ENCODE data around the gene ROCK2. TPM values are rescaled to one million over a fixed set of nuclear protein-coding genes. Genes with fewer than 3 reads are reported as not detected.

ROCK2 gene
- total and polyA plus RNA-seq, 7 donors: 12.1 to 84.4 (median 60.8) TPM

DNA sequence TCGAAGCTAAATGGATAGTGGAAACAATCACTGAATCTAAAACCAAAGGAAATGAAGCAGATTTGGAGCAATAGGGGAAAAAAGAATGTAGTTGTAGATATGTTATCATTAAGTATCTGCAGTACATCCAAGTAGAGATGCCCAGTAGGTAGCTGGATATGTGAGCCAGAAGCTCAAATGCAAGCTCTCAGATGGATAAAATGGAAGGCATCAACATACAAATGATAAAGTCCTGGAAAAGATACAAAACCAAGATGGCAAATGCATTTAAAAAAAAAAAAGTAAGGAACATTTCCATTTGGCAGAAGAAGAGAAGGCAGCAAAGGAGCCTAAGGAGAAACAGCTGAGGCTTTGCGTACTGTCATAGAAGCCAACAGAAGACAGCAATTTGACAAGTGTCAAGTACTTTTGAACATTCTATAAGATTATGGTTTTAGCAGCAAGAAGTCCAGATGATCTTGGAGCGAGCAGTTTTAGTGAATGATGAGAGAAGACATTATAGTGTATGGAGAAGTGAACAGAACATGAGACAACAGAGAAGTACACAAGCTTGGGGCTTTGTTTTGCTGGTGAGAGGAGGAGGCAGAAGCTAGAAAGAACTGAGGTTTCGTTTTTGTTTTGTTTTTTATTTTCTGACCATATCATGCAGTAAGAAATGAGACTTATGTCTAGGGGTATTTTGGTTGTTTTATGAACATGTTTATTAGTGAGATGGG, 18.3 kb downstream of the ROCK2 start:
- Histone ChIP-seq H3K4me1 (peaks cover 56% of the 10 kb centered on the region), H3K27me3 (ENCODE audit: insufficient read depth in 3 of 3, low read length in 2 of 3) (no peaks in the 10 kb centered on the region), H3K9me3 (no peaks in the 10 kb centered on the region), H3K36me3 (ENCODE audit: insufficient read depth in 1 of 2, low read depth in 1 of 2) (no peaks in the 10 kb centered on the region), H3K27ac (no peak overlapping the region), H3K4me3 (no peak overlapping the region)
- TF ChIP-seq, protein P1, sequence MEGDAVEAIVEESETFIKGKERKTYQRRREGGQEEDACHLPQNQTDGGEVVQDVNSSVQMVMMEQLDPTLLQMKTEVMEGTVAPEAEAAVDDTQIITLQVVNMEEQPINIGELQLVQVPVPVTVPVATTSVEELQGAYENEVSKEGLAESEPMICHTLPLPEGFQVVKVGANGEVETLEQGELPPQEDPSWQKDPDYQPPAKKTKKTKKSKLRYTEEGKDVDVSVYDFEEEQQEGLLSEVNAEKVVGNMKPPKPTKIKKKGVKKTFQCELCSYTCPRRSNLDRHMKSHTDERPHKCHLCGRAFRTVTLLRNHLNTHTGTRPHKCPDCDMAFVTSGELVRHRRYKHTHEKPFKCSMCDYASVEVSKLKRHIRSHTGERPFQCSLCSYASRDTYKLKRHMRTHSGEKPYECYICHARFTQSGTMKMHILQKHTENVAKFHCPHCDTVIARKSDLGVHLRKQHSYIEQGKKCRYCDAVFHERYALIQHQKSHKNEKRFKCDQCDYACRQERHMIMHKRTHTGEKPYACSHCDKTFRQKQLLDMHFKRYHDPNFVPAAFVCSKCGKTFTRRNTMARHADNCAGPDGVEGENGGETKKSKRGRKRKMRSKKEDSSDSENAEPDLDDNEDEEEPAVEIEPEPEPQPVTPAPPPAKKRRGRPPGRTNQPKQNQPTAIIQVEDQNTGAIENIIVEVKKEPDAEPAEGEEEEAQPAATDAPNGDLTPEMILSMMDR (IDR thresholded peaks at IDR 0.05): no peak
- DNase-seq: no peak
- intact Hi-C loops (cut with DNase I): loop anchor here in 1 of 2 donors (5.0 kb wide), 1 partner anchor 34 kb away; no protein-coding TSS in a partner anchor
- ATAC-seq: no peak
- 61 to 70% (median 64%) methylated on average over 4 of the region's 4 CpGs for WGBS, 3 donors

DNA sequence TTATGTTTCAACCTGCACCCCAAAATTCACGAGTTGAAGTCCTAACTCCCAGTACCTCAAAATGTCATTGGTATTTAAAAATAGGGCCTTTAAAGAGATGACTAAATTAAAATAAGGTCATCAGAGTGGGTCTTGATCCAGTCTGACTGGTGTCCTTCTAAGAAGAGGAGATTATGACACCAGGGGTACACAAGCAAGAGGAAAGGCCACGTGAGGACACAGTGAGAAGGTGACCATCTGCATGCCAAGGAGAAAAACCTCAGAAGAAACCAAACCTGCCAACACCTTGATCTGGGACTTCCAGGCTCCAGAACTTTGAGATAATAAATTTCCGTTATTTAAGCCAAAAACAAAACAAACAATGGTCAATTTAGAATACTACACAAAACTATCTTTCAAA, 22.6 kb downstream of the ROCK2 start:
- intact Hi-C loops (cut with DNase I): no loop called here
- ATAC-seq (peak in 2 of 4 donors; percentile 33 to 58), DNase-seq (no peak)
- H3K9me3 ChIP-seq: no peaks in the 10 kb centered on the region
- H3K4me3 ChIP-seq: no peak overlapping the region
- no peak overlapping the region for H3K27ac ChIP-seq
- TF ChIP-seq, protein P1 (IDR thresholded peaks at IDR 0.05): no peak
- no peaks in the 10 kb centered on the region for H3K27me3 ChIP-seq (ENCODE audit: insufficient read depth in 3 of 3, low read length in 2 of 3)
- H3K36me3 ChIP-seq (ENCODE audit: insufficient read depth in 1 of 2, low read depth in 1 of 2): no peaks in the 10 kb centered on the region
- 64 to 77% (median 68%) methylated on average over 3 of the region's 3 CpGs for WGBS, 3 donors
- H3K4me1 ChIP-seq: peaks cover 52% of the 10 kb centered on the region

DNA sequence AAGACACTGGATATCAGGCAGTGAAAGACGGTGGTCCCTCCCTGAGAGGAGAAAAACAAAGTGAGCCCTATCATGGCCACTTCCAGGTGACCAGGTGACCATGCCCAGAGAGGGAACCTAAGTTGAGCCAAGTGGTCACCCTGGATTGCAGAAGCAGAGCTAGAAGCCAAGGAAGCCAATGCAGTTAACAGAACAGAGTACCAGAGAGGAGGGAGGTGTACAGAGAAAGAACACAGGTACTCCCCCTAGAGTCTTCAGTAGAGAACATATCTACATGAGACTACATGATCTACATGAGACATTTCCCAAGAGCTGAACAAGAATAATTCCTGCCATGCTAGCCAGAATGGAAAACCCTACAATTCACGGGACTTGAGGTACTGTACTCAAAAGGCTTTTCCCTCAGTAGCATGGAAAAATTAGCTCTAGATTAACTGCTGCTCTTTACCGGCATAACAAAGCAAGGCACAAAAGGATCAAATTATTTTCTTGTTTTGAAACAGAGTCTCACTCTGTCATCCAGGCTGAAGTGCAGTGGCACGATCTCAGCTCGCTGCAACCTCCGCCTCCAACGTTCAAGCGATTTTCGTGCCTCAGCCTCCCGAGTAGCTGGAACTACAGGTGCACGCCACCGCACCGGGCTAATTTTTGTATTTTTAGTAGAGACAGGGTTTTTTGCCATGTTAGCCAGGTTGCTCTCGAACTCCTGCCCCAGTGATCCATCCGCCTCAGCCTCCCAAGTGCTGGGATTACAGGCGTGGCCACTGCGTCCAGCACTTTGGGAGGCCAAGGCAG, 23.5 kb downstream of the ROCK2 start:
- TF ChIP-seq, protein P1 (IDR thresholded peaks at IDR 0.05): no peak
- Histone ChIP-seq H3K4me3 (no peak overlapping the region), H3K9me3 (no peaks in the 10 kb centered on the region), H3K27ac (peak overlapping the region; percentile 33), H3K27me3 (ENCODE audit: insufficient read depth in 3 of 3, low read length in 2 of 3) (no peaks in the 10 kb centered on the region), H3K36me3 (ENCODE audit: insufficient read depth in 1 of 2, low read depth in 1 of 2) (no peaks in the 10 kb centered on the region), H3K4me1 (peaks cover 57% of the 10 kb centered on the region)
- ATAC-seq (peak; percentile 57 to 90 (median 82)), DNase-seq (no peak)
- intact Hi-C loops (cut with DNase I): no loop called here
- 84 to 90% (median 88%) methylated on average over 17 of the region's 17 CpGs for WGBS, 3 donors

- TF ChIP-seq, protein P1 (IDR thresholded peaks at IDR 0.05): no peak
- peaks cover 64% of the 10 kb centered on the region for H3K4me1 ChIP-seq
These were observed 24.5 kb downstream of the ROCK2 start for GRCh38 chr2:11319939-11320338.

More at GRCh38 chr2:11319939-11320338, 24.5 kb downstream of the ROCK2 start:
- no peak overlapping the region for H3K27ac ChIP-seq
- peak in 1 of 4 donors; percentile 23 for ATAC-seq
- H3K36me3 ChIP-seq (ENCODE audit: insufficient read depth in 1 of 2, low read depth in 1 of 2): no peaks in the 10 kb centered on the region
- intact Hi-C loops (cut with DNase I): no loop called here
- H3K9me3 ChIP-seq: no peaks in the 10 kb centered on the region
- H3K27me3 ChIP-seq (ENCODE audit: insufficient read depth in 3 of 3, low read length in 2 of 3): no peaks in the 10 kb centered on the region
- H3K4me3 ChIP-seq: no peak overlapping the region
- DNase-seq: no peak
